CD4-positive, alpha-beta memory T cell (primary cell): Measurements from ENCODE around the gene HACD3. TPM values are rescaled to one million over a fixed set of nuclear protein-coding genes. Genes with fewer than 3 reads are reported as not detected.
"Not testable (repeated sequence)": the region's sequence is repeated elsewhere in the genome, so short reads cannot be mapped to it uniquely, and the experiment has no call there.

Experiments used
- CTCF ChIA-PET: fragments of 350-600 bp; sonication (Branson Sonifier 250); formaldehyde crosslinking; loops from one replicate; lab custom pipeline; 2021; ENCODE audit warnings: inconsistent platforms; ENCODE audit not compliant: partially characterized antibody; lab: Charles Lee
- POLR2A ChIA-PET: fragments of 350-600 bp; sonication (Branson Sonifier 250); formaldehyde crosslinking; loops from one replicate; lab custom pipeline; 2021; ENCODE audit not compliant: partially characterized antibody; lab: Charles Lee
- DNase-seq, 5 donors: peaks; one replicate each; pipeline versions ENCODE4 v3.0.0 to v3.0.0-alpha.2; 2020 to 2022; ENCODE audit warnings: mixed read lengths in 1 of 5
- H3K27ac ChIP-seq: one replicate; pipeline ENCODE4 v1.7.0; 2013; ENCODE audit warnings: low read depth, low read length
- H3K27me3 ChIP-seq: 2 replicates; pipeline ENCODE4 v1.7.0; 2013; ENCODE audit warnings: mild to moderate bottlenecking, low read length, moderate library complexity; ENCODE audit not compliant: insufficient read depth
- H3K36me3 ChIP-seq: 2 replicates; pipeline ENCODE4 v1.7.0; 2013; ENCODE audit warnings: mild to moderate bottlenecking, low read length, moderate library complexity; ENCODE audit not compliant: insufficient read depth
- H3K4me1 ChIP-seq: 2 replicates; pipeline ENCODE4 v1.7.0; 2013; ENCODE audit warnings: mild to moderate bottlenecking, low read length, moderate library complexity; ENCODE audit not compliant: insufficient read depth
- H3K4me3 ChIP-seq, 2 donors: one replicate each; pipeline ENCODE4 v1.7.0; 2013; ENCODE audit warnings: low read length in 2 of 2, mild to moderate bottlenecking in 1 of 2
- H3K9me3 ChIP-seq, 2 donors: one replicate each; pipeline ENCODE4 v1.7.0; 2013; ENCODE audit warnings: low read length in 2 of 2, control low read depth in 1 of 2; ENCODE audit not compliant: control insufficient read depth in 1 of 2
- H3K27ac Mint-ChIP-seq, 7 donors: one replicate each; pipeline ENCODE4 v1.8.0; 2020 to 2021; ENCODE audit warnings: mixed read lengths in 7 of 7, mild to moderate bottlenecking in 6 of 7, inconsistent platforms in 3 of 7, moderate library complexity in 3 of 7
- H3K27me3 Mint-ChIP-seq, 2 donors: one replicate each; pipeline ENCODE4 v1.8.0; 2020 to 2021; ENCODE audit warnings: mixed read lengths in 2 of 2
- H3K36me3 Mint-ChIP-seq, 2 donors: one replicate each; pipeline ENCODE4 v1.8.0; 2020 to 2021; ENCODE audit warnings: mixed read lengths in 2 of 2, inconsistent platforms in 1 of 2, mild to moderate bottlenecking in 1 of 2
- H3K4me1 Mint-ChIP-seq, 4 donors: one replicate each; pipeline ENCODE4 v1.8.0; 2020 to 2021; ENCODE audit warnings: mixed read lengths in 4 of 4, mild to moderate bottlenecking in 1 of 4
- H3K4me3 Mint-ChIP-seq, 8 donors: one replicate each; pipeline ENCODE4 v1.8.0; 2020 to 2021; ENCODE audit warnings: mixed read lengths in 8 of 8, mild to moderate bottlenecking in 7 of 8, moderate library complexity in 6 of 8, inconsistent platforms in 3 of 8
- H3K9me3 Mint-ChIP-seq, 8 donors: one replicate each; pipeline ENCODE4 v1.8.0; 2020 to 2021; ENCODE audit warnings: mixed read lengths in 8 of 8, mild to moderate bottlenecking in 5 of 8, inconsistent platforms in 3 of 8, moderate library complexity in 1 of 8
- intact Hi-C: fragments of 100-400 bp; cut with micrococcal nuclease; formaldehyde crosslinking; loops from one replicate; pipeline ENCODE4 v1.15.1; 2023
- polyA plus RNA-seq, 2 donors: library from polyadenylated mRNA; unstranded; fragments of 300-500 nt; fragmentation: Illumina TruSeq; gene quantifications; one replicate each; pipeline ENCODE4 v1.2.3, GENCODE V29; 2021
- total RNA-seq, 2 experiments: library from RNA; stranded (reverse); gene quantifications; one replicate each; pipeline ENCODE4 v1.2.3, GENCODE V29; 2021

The HACD3 gene
- total and polyA plus RNA-seq, 4 experiments from 2014 or later: 23.1 to 35.9 (median 29.7) TPM

- DNase-seq: no peak
- Mint-ChIP-seq H3K27ac (peak overlapping the region in 1 of 7 donors; percentile 1), H3K4me1 (peaks cover 7 to 18% (median 17%) of the 10 kb centered on the region in 4 donors), H3K4me3 (no peak overlapping the region), H3K9me3 (no peaks in the 10 kb centered on the region), H3K27me3 (no peaks in the 10 kb centered on the region), H3K36me3 (peaks cover 0 to 3% of the 10 kb centered on the region in 2 donors)
- H3K27ac ChIP-seq: no peak overlapping the region
- H3K27me3 ChIP-seq: no peaks in the 10 kb centered on the region
- intact Hi-C loops: no loop called here
- POLR2A ChIA-PET: interaction anchor here (0.6 kb wide), 1 partner anchor 18 kb away, joined by 6 read pairs; no protein-coding TSS in a partner anchor
- CTCF ChIA-PET: no interaction called here
- H3K9me3 ChIP-seq: no peaks in the 10 kb centered on the region
- H3K4me1 ChIP-seq: no peaks in the 10 kb centered on the region
- H3K4me3 ChIP-seq: no peak overlapping the region
- no peaks in the 10 kb centered on the region for H3K36me3 ChIP-seq
Measured at GRCh38 chr15:65541231-65541820, 11.1 kb downstream of the HACD3 start.

GRCh38 chr15:65547841-65548240 is 17.6 kb downstream of the HACD3 start:
- POLR2A ChIA-PET: no interaction called here
- no peaks in the 10 kb centered on the region for H3K27me3 ChIP-seq
- H3K4me1 Mint-ChIP-seq: peaks cover 16 to 19% (median 17%) of the 10 kb centered on the region in 4 donors
- H3K4me1 ChIP-seq: peaks cover 9% of the 10 kb centered on the region
- H3K4me3 ChIP-seq: no peak overlapping the region
- no peak overlapping the region for H3K27ac ChIP-seq
- no peaks in the 10 kb centered on the region for H3K9me3 Mint-ChIP-seq
- H3K36me3 Mint-ChIP-seq: peaks cover 1 to 3% of the 10 kb centered on the region in 2 donors
- CTCF ChIA-PET: no interaction called here
- H3K27me3 Mint-ChIP-seq: no peaks in the 10 kb centered on the region
- H3K4me3 Mint-ChIP-seq: no peak overlapping the region
- peak overlapping the region in 1 of 7 donors; percentile 1 for H3K27ac Mint-ChIP-seq
- H3K36me3 ChIP-seq: no peaks in the 10 kb centered on the region
- no peak for DNase-seq
- H3K9me3 ChIP-seq: no peaks in the 10 kb centered on the region
- intact Hi-C loops: no loop called here

- POLR2A ChIA-PET: interaction anchor here (1.2 kb wide), 1 partner anchor 18 kb away, joined by 3 read pairs; no protein-coding TSS in a partner anchor
- H3K27ac ChIP-seq, CTCF ChIA-PET, H3K4me1 ChIP-seq, H3K27me3 Mint-ChIP-seq, H3K36me3 ChIP-seq, intact Hi-C loops, H3K27me3 ChIP-seq, H3K27ac Mint-ChIP-seq, H3K4me3 Mint-ChIP-seq, H3K9me3 ChIP-seq, H3K4me3 ChIP-seq, DNase-seq, H3K9me3 Mint-ChIP-seq: not testable (repeated sequence)
- peaks cover 10 to 16% of the 10 kb centered on the region in 2 donors for H3K36me3 Mint-ChIP-seq
- H3K4me1 Mint-ChIP-seq: peaks cover 14 to 19% (median 17%) of the 10 kb centered on the region in 4 donors
Measured at GRCh38 chr15:65549288-65549687, 19.0 kb downstream of the HACD3 start.

GRCh38 chr15:65550681-65551098 is 20.4 kb downstream of the HACD3 start:
- Mint-ChIP-seq H3K9me3 (no peaks in the 10 kb centered on the region), H3K4me1 (peaks cover 14 to 19% (median 16%) of the 10 kb centered on the region in 4 donors), H3K4me3 (no peak overlapping the region), H3K36me3 (peaks cover 15 to 28% of the 10 kb centered on the region in 2 donors), H3K27ac (peak overlapping the region in 5 of 7 donors; percentile 18 to 64 (median 23)), H3K27me3 (no peaks in the 10 kb centered on the region)
- H3K27me3 ChIP-seq: no peaks in the 10 kb centered on the region
- ChIA-PET CTCF (interaction anchor here (0.7 kb wide), 1 partner anchor 38 kb away, joined by 3 read pairs; no protein-coding TSS in a partner anchor), POLR2A (no interaction called here)
- H3K9me3 ChIP-seq: no peaks in the 10 kb centered on the region
- no peak overlapping the region for H3K4me3 ChIP-seq
- H3K36me3 ChIP-seq: peaks cover 11% of the 10 kb centered on the region
- H3K4me1 ChIP-seq: peaks cover 9% of the 10 kb centered on the region
- DNase-seq: no peak
- no peak overlapping the region for H3K27ac ChIP-seq
- intact Hi-C loops: no loop called here

GRCh38 chr15:65551183-65551582 is 20.9 kb downstream of the HACD3 start:
- no peaks in the 10 kb centered on the region for H3K27me3 Mint-ChIP-seq
- no peak overlapping the region for H3K4me3 Mint-ChIP-seq
- no peak for DNase-seq
- H3K27ac ChIP-seq: no peak overlapping the region
- peaks cover 9% of the 10 kb centered on the region for H3K4me1 ChIP-seq
- peak overlapping the region in 2 of 7 donors; percentile 5 to 58 for H3K27ac Mint-ChIP-seq
- H3K36me3 ChIP-seq: peaks cover 12% of the 10 kb centered on the region
- H3K36me3 Mint-ChIP-seq: peaks cover 17 to 32% of the 10 kb centered on the region in 2 donors
- intact Hi-C loops: no loop called here
- no peak overlapping the region for H3K4me3 ChIP-seq
- no peaks in the 10 kb centered on the region for H3K9me3 ChIP-seq
- POLR2A ChIA-PET: no interaction called here
- CTCF ChIA-PET: interaction anchor here (0.7 kb wide), 1 partner anchor 38 kb away, joined by 3 read pairs; no protein-coding TSS in a partner anchor
- peaks cover 12 to 19% (median 16%) of the 10 kb centered on the region in 4 donors for H3K4me1 Mint-ChIP-seq
- no peaks in the 10 kb centered on the region for H3K27me3 ChIP-seq
- H3K9me3 Mint-ChIP-seq: no peaks in the 10 kb centered on the region

- CTCF ChIA-PET, intact Hi-C loops, H3K4me3 Mint-ChIP-seq, H3K27me3 ChIP-seq, POLR2A ChIA-PET, H3K9me3 Mint-ChIP-seq, H3K27ac ChIP-seq, H3K27me3 Mint-ChIP-seq, H3K4me1 ChIP-seq, H3K9me3 ChIP-seq, DNase-seq, H3K27ac Mint-ChIP-seq, H3K4me3 ChIP-seq: not testable (repeated sequence)
- Mint-ChIP-seq H3K36me3 (peaks cover 27 to 45% of the 10 kb centered on the region in 2 donors), H3K4me1 (peaks cover 8 to 16% (median 13%) of the 10 kb centered on the region in 4 donors)
- peaks cover 12% of the 10 kb centered on the region for H3K36me3 ChIP-seq
Measured at GRCh38 chr15:65552851-65553250, 22.6 kb downstream of the HACD3 start.

- H3K27me3 Mint-ChIP-seq: no peaks in the 10 kb centered on the region
- no peak overlapping the region for H3K4me3 Mint-ChIP-seq
Measured at GRCh38 chr15:65553691-65554090, 23.4 kb downstream of the HACD3 start.

More at GRCh38 chr15:65553691-65554090, 23.4 kb downstream of the HACD3 start:
- intact Hi-C loops: no loop called here
- ChIA-PET CTCF (no interaction called here), POLR2A (no interaction called here)
- DNase-seq: no peak
- H3K4me1 ChIP-seq: peaks cover 9% of the 10 kb centered on the region
- H3K4me3 ChIP-seq: no peak overlapping the region
- peaks cover 12% of the 10 kb centered on the region for H3K36me3 ChIP-seq
- H3K27ac ChIP-seq: no peak overlapping the region
- no peaks in the 10 kb centered on the region for H3K9me3 ChIP-seq
- H3K27me3 ChIP-seq: no peaks in the 10 kb centered on the region
- H3K36me3 Mint-ChIP-seq: peaks cover 36 to 52% of the 10 kb centered on the region in 2 donors
- H3K4me1 Mint-ChIP-seq: peaks cover 8 to 14% (median 13%) of the 10 kb centered on the region in 4 donors
- no peak overlapping the region for H3K27ac Mint-ChIP-seq
- H3K9me3 Mint-ChIP-seq: no peaks in the 10 kb centered on the region
